Stimulated activated CD4-positive, alpha-beta T cell treated with anti-CD3 and anti-CD28 coated beads, Interleukin-12 subunit alpha, Interleukin-12 subunit beta, amount 100 ng/mL, for 24 hours (primary cell): Measurements from ENCODE around the gene C2CD3.
"Not testable (repeated sequence)": the region's sequence is repeated elsewhere in the genome, so short reads cannot be mapped to it uniquely, and the experiment has no call there.

Experiments used
- DNase-seq, 2 experiments: peaks; one replicate each; pipeline ENCODE4 v3.0.0-alpha.2; 2020; ENCODE audit warnings: low read depth in 2 of 2

The C2CD3 gene

DNA sequence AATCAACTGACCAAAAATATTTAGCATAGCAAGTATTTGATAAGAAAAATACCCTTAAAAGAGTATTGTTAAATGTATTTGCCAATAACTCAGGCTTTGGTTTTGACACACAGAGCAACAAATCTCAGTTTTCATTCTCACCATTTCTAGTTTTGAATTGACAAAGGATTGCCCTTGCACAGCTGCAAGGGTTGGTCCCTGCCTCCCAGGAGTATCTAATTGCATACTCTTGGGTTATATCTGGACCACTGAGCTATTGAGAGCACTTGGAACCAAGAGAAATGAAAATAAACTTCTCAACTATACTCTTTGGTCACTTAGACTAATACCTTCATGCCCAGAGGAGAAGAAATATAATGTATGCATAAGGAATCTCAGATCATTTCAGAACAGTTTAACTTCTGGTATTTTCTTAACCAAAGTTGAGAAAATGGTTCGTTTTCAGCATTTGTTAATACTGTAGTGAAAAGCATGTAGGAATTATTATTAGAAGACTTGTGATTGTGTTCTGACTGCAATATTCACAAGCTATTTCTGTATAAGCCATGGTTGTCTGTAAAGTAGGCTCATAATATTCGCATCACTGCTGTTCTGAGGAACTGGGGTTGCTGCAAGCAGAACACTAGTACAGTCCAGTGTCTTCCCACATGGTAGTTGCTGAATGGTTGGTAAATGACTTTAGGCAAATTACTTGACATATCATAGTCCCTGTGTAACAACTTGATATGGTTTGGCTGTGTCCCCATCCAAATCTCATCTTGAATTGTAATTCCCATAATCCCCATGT is 7.9 kb downstream of the C2CD3 start:
- DNase-seq: no peak

DNA sequence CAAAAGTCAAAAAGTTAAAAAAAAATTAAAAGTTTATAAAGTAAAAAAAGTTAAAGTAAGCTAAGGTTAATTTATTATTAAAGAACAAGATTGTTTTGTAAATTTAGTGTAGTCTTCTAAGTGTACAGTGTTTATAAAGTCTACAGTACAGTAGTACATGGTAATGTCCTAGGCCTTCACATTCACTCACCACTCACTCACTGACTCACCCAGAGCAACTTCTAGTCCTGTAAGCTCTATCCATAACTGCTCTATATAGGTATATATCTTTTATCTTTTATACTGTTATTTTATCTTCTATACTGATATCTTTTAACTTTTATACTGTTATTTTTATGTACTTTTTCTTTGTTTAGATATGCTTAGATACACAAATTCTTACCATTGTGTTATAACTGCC is 11.2 kb downstream of the C2CD3 start:
- no peak for DNase-seq

DNA sequence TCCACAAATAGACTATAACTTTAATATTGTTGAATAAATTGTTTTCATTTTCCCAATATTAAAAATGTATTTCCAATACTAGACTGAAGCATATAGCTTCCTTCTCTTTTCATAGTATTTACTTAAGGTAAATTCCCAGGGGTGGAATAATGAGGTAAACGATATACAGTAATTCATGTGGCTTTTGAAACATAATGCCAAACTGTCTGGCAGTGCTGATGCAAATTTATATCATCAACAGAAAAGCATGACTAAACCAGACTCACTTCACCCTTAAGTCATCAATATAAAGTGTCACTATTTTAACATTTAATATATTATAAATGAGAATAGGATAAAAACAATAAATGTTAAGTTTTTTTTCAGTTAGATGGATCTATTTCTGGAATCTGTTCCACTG is 13.6 kb downstream of the C2CD3 start:
- no peak for DNase-seq

- DNase-seq: no peak
Measured at GRCh38 chr11:74154620-74155281, 16.1 kb downstream of the C2CD3 start.

DNA sequence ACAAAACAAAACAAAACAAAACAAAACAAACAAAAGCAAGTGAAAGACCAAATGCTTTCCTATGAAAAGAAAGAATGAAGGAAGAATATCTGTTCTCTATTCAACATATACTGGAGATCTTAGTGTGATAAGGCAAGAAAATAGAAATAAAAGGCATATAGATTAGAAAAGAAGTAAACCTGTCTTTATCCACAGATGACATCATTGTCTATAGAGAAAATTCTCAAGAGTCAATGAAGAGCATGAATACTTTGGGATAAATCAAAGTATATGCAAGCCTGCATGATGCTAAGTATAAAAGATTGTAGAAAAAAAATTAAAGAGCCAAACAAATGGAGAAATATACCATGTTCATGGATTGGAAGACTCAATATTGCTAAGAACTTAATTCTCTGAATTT is 17.6 kb downstream of the C2CD3 start:
- DNase-seq: no peak

DNA sequence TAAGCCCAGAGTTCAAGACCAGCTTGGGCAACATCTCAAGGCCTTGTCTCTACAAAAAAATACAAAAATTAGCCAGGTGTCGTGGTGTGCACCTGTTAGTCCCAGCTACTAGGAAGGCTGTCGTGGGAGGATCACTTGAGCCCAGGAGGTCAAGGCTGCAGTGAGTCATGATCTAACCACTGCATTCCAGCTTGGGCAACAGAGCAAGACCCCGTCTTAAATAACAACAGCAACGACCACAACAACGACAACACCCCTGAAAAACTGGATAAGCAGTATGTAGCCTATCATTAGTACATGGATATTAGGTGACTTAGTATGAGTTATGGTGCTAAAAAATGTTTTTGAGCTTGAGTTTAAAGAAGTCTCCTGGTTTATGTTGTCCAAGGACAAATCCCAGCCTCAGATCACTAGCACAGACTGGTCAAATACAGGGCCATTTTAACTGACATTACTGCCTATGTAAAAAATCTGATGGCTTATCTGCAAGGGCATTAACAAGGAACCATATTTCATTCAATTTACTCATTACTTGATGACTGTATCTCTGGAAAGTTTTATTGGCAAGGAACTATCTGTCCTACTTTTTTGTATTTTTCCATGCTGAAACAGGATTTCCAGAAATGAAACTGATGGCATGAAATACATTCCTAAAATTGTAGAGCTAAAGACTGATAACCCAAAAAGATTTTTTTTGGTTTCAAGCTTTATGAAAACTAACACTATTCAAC is 23.4 kb downstream of the C2CD3 start:
- DNase-seq: no peak

DNA sequence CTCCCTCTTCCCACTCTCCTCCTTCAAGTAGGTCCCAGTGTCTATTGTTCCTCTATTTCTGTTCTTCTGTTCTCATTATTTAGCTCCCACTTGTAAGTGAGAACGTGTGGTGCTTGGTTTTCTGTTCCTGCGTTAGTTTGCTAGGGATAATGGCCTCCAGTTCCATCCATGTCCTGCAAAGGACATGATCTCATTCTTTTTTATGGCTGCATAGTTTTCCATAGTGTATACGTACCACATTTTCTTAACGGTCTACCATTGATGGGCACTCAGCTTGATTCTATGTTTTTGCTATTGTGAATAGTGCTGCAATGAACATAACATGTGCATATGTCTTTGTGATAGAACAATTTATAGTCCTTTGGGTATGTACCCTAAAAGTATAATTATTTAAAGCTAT is 26.2 kb downstream of the C2CD3 start:
- DNase-seq: no peak

GRCh38 chr11:74142624-74143023 is 28.2 kb downstream of the C2CD3 start:
- no peak for DNase-seq

DNA sequence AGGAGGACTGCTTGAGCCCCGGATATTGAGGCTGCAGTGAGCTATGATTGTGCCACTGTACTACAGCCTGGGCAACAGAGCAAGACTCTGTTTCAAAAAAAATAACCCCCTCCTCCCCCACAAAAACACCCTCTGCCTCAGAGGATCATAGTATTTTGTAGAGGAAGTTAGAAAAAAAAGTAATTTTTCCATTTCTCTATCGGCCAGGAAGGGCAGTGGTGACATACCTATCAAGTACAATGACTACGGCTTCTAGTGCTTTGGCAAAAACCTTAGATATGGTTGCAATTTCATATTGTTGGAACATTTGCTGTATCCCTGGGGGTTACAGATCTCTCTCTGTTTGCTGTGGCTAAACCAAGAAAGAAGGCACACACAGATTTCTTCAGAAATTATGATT is 28.9 kb downstream of the C2CD3 start:
- DNase-seq: no peak

DNA sequence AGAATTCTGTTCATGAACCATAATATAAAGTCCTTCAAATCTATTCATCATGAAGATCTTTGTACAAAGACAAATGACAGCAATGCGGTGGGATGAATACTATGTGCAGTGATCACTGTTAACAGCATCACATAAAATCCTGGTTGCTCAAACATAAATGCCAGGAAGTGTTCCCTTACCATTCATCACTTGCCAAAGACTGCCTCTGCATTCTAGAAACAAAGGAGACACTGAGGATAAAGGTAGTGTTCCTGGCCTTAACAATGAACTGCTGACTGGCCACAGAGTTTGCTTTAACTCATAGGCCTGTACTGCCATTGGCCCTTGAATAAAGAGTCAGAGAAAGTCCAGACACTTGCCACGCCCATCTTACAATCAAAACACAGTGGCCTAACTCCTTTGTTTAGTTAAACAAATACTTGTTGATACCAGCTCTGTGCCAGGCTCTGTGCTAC is 29.5 kb downstream of the C2CD3 start:
- no peak for DNase-seq

- not testable (repeated sequence) for DNase-seq
Measured at GRCh38 chr11:74139919-74140431, 30.8 kb downstream of the C2CD3 start.

- DNase-seq: no peak
Measured at GRCh38 chr11:74139151-74139918, 31.5 kb downstream of the C2CD3 start.

DNA sequence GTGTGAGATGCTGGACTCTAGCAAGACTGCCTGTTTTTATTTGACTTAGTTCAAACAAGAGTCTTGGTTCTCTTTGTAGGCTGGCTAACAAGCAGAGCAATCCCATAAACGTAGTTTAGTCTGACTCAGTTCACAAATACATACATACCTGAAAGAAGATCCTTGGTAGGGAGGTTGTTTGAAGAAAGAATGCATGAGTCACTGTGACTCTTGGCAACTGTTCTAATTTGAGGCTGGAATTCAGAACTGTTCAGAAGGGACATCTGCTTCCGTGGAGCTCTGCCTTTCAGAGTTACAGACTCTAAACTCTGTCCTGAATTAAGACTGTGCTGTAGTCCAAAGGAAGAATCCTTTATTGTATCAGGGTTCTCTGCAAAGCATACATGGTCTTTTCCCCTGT is 32.2 kb downstream of the C2CD3 start:
- DNase-seq: no peak

- no peak for DNase-seq
Measured at GRCh38 chr11:74138021-74138420, 32.8 kb downstream of the C2CD3 start.

DNA sequence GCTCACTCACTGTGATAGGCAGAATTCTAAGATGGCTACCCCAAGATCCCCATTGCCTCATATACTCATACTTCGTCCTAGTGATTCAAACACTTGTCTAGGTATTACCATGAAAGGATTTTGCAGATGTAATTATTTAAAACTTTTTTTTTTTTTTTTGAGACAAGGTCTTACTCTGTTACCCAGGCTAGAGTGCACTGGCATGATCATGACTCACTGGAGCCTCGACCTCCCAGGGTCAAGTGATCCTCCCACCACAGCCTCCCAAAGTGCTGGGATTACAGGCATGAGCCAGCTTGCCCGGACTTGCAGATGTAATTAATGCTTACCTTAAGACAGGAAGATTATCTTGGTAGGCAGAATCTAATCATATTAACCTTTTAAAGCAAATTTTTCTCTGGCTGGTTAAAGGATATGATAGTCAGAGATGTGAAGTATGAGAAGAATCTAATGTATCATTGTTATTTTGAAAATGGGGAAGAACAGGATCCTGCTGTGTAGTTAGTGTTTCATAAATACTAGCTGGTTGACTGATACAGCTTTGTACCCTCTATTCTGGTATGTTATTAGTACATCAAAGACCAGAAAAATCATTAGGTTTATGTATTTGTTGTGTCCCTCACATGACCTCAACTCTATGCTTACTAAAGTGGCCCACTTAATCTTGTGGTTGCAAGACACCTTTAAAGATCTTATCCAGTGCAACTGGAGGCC is 35.5 kb downstream of the C2CD3 start:
- no peak for DNase-seq

DNA sequence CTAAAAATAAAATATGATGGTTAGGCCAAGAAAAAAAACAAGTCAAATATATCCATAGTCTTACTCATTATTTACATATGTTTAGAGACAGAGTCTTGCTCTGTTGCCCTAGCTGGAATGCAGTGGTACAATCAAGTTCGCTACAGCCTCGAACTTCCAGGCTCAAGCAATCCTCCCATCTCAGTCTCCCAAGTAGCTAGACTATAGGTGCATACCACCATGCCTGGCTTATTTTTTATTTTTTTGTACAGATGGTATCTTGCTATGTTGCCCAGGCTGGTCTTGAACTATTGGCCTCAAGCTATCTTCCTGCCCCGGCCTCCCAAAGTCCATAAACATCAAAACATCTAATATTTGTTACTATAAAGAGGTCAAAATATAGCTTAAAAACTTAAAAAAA is 36.1 kb downstream of the C2CD3 start:
- DNase-seq: no peak

DNA sequence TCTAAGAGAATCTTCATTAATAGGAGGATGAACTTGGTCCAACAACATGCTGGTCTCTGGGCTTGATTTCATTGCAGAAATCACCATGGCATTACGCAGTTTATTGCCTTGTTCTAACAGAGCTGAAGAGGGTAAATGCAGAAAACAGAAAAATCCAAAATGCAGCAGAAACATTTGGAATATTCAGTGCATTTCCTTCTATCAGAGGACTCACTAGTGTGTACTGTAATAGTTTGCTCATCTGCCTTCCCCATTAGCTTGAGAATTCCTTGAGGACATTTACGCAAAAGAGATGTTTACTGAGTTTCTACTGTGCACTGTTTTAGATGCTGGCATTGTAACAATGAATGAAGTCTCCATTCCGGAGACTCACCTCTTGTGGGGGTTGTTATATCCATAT is 37.4 kb downstream of the C2CD3 start:
- DNase-seq: no peak

DNA sequence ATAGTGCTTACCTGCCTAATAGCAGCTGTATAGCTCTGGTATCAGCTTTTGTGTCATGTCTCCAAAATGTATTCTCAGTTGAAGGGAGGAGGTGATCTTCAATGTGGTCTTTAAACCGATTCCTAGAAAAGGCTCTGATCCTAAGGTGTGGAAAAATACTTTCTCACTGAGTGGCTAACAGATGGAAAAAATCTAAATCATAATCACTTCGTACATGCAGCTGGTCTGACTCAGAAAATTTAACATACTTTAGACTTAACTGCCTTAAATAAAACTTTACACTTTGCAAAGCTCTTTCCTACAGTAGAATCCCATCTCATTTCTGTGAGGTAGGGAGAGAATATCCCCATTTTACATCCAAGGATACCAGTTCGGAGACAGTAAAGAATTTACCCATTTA is 38.0 kb downstream of the C2CD3 start:
- no peak for DNase-seq

- not testable (repeated sequence) for DNase-seq
Measured at GRCh38 chr11:74129121-74129520, 41.7 kb downstream of the C2CD3 start.

GRCh38 chr11:74123008-74123448 is 47.8 kb downstream of the C2CD3 start:
- no peak for DNase-seq

DNA sequence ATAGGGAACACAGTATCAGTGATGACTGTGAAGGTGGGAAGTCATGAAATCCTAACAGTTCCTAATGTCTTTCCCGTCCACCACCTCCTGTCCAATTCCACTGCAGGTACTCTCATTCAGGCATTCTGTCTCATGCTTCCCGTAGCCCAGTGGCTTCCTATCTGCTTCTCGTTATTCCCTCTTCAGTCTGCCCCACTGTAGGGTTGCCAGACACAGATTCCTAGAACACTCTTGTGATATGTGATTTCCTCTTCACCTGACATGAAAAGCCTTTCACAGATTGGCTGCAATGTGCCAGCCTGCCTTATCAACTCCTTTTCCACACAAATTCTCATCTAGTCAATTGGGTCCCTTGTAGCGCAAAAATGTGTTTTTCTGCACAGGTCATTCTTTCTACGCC is 49.0 kb downstream of the C2CD3 start:
- no peak for DNase-seq
